Mesothelial cell of epicardium (in vitro differentiated cells): ENCODE results near the gene SDK1. TPM values are rescaled to one million over a fixed set of nuclear protein-coding genes. Genes with fewer than 3 reads are reported as not detected.

ENCODE experiments used
- DNase-seq, 2 experiments: peaks; one replicate each; pipeline ENCODE4 v3.0.0; 2021; ENCODE audit warnings: low spot score in 2 of 2; ENCODE audit not compliant: unreplicated experiment in 2 of 2
- H3K27ac Mint-ChIP-seq: 2 replicates; pipeline ENCODE4 v1.8.0; 2021; ENCODE audit warnings: mixed read lengths
- H3K27me3 Mint-ChIP-seq: 2 replicates; pipeline ENCODE4 v1.8.0; 2021; ENCODE audit warnings: low read depth, mixed read lengths
- H3K36me3 Mint-ChIP-seq: 2 replicates; pipeline ENCODE4 v1.8.0; 2021; ENCODE audit warnings: mixed read lengths
- H3K4me1 Mint-ChIP-seq: 2 replicates; pipeline ENCODE4 v1.8.0; 2021; ENCODE audit warnings: mixed read lengths
- H3K4me3 Mint-ChIP-seq: 2 replicates; pipeline ENCODE4 v1.8.0; 2021; ENCODE audit warnings: mild to moderate bottlenecking, moderate library complexity, mixed read lengths
- H3K9me3 Mint-ChIP-seq: 2 replicates; pipeline ENCODE4 v1.8.0; 2021; ENCODE audit warnings: mixed read lengths
- total RNA-seq: library from RNA; stranded (reverse); gene quantifications from 3 replicates; pipeline ENCODE4 v1.2.1, GENCODE V29; 2021
- TF ChIP-seq, protein P1 (sequence below): fragments of 200-600 bp; sonication (generic); IDR thresholded peaks from one replicate; pipeline ENCODE4 v1.5.0; 2021; ENCODE audit warnings: antibody characterized with exemption; ENCODE audit not compliant: unreplicated experiment

The SDK1 gene
- total RNA-seq, 1 donor from 2014 or later = 12.8 TPM

DNA sequence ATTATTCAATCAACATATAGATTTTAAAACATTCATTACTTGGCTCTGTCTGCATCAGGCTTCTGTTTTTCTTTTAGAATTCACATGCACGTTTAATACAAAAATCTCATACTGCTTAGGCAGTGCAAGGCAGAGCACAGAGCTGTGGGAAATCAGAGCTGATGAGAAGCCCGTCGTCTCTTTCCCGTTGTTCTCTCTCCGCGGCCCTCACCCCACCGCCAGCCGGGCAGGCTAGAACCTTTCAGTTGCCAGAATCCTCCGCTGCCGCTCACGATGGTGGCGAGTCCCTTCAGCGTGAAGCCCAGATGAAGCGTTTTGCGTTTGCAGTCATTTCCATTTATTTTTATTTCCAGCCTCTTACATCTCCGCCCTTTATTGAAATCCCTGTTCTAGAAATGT, 648.2 kb downstream of the SDK1 start:
- peaks cover 16% of the 10 kb centered on the region for H3K36me3 Mint-ChIP-seq
- H3K4me1 Mint-ChIP-seq = peaks cover 12% of the 10 kb centered on the region
- H3K27ac Mint-ChIP-seq = peak overlapping the region; percentile 59
- H3K4me3 Mint-ChIP-seq = no peak overlapping the region
- H3K9me3 Mint-ChIP-seq = peaks cover 10% of the 10 kb centered on the region
- H3K27me3 Mint-ChIP-seq = no peaks in the 10 kb centered on the region
- no peak for DNase-seq
- TF ChIP-seq, protein P1, sequence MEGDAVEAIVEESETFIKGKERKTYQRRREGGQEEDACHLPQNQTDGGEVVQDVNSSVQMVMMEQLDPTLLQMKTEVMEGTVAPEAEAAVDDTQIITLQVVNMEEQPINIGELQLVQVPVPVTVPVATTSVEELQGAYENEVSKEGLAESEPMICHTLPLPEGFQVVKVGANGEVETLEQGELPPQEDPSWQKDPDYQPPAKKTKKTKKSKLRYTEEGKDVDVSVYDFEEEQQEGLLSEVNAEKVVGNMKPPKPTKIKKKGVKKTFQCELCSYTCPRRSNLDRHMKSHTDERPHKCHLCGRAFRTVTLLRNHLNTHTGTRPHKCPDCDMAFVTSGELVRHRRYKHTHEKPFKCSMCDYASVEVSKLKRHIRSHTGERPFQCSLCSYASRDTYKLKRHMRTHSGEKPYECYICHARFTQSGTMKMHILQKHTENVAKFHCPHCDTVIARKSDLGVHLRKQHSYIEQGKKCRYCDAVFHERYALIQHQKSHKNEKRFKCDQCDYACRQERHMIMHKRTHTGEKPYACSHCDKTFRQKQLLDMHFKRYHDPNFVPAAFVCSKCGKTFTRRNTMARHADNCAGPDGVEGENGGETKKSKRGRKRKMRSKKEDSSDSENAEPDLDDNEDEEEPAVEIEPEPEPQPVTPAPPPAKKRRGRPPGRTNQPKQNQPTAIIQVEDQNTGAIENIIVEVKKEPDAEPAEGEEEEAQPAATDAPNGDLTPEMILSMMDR = no peak

DNA sequence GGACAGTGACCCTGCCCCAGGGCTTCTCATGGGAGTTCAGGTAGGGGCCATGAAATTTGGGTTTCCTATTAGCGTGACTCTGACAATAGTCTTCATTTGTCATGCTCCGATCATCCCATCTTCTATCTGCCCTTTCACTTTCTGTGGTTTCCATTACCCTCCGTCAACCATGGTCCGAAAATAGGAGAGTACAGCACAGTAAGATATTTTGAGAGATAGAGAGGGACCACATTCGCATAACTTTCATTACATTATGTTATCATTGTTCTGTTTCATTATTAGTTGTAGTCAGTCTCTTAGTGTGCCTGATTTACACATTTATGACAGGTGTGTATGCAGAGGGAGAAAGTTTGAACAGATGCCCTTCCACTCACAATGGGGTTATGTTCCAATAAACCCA, 649.2 kb downstream of the SDK1 start:
- Mint-ChIP-seq H3K27ac (no peak overlapping the region), H3K9me3 (peaks cover 2% of the 10 kb centered on the region), H3K4me3 (no peak overlapping the region), H3K27me3 (no peaks in the 10 kb centered on the region), H3K36me3 (peaks cover 12% of the 10 kb centered on the region), H3K4me1 (peaks cover 12% of the 10 kb centered on the region)
- TF ChIP-seq, protein P1 = no peak
- no peak for DNase-seq

DNA sequence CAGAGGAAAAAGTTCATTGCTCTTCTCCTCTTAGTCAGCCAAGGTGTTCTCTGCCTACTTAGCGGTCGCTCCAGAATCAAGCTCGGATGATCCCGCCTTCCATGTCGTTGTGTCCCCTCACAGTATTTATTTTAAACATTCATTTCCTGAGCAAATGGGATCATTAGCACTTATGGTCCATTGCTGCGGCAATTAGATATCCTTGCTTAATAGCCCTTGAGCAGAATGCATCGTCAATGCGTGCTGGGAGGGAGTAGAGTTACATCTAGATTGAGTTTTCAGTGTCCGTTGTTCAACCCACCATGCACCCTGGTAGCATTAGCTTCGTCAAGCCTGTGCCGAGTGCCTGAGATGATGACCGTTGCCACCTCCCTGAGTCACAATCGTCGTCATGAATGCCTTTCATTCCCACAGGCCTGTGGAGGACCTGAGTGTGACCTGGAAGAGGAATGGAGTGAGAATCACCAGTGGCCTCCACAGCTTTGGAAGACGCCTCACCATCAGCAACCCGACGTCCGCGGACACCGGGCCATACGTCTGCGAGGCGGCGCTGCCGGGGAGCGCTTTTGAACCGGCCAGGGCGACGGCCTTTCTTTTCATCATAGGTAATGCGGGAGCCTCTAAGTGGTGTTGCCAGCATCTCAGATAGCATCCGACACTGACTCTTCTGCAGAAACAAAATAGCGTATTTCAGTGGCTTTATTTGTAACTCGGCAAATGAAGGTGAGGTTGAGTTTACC, 650.4 kb downstream of the SDK1 start:
- H3K9me3 Mint-ChIP-seq = no peaks in the 10 kb centered on the region

DNA sequence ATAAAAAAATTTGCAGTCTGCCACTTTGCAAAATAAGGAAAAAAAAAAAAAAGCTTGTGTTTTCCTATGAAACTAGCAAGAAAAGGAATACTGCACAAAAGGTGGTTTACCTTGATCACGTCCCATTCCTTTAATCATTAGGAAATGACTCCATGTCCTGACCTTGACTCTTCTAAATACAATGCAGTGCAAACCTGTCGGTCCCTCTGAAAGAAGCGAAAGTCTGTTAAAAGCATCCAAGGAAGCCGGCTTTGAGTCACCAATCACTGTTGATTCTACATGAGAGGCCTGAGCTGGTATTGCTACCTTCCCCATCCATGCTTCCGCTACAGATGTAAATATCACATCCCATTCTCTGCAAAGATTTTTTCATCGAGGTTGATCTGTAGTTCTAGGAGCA, 652.1 kb downstream of the SDK1 start:
- TF ChIP-seq, protein P1 = no peak
- no peak overlapping the region for H3K4me3 Mint-ChIP-seq
- no peaks in the 10 kb centered on the region for H3K9me3 Mint-ChIP-seq
- H3K27ac Mint-ChIP-seq = no peak overlapping the region
- peaks cover 11% of the 10 kb centered on the region for H3K4me1 Mint-ChIP-seq
- peaks cover 10% of the 10 kb centered on the region for H3K36me3 Mint-ChIP-seq
- DNase-seq = no peak
- no peaks in the 10 kb centered on the region for H3K27me3 Mint-ChIP-seq

More for the DNA sequence above, 650.4 kb downstream of the SDK1 start:
- H3K4me1 Mint-ChIP-seq = peaks cover 12% of the 10 kb centered on the region
- peaks cover 10% of the 10 kb centered on the region for H3K36me3 Mint-ChIP-seq
- TF ChIP-seq, protein P1 = no peak
- H3K27me3 Mint-ChIP-seq = no peaks in the 10 kb centered on the region
- no peak for DNase-seq
- no peak overlapping the region for H3K27ac Mint-ChIP-seq
- no peak overlapping the region for H3K4me3 Mint-ChIP-seq

DNA sequence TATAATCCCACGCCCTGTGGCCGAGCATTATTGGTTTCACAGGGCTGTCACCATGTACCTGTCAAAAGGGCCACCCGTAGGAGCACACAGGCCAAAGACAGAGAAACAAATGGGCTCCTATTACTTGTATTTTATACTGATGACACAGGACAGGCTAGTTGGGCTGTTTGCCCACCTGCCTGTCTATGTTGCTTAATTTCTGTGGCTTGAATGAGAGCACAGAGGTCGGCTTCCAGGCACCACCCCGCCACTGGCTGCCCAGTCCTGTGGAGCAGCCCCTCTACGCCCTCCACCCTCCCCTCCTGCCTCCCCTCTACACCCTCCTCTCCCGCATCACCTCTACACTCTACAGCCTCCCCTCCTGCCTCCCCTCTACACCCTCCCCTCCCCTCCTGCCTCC, 652.9 kb downstream of the SDK1 start:
- DNase-seq = no peak
- Mint-ChIP-seq H3K27me3 (no peaks in the 10 kb centered on the region), H3K36me3 (peaks cover 10% of the 10 kb centered on the region), H3K9me3 (no peaks in the 10 kb centered on the region), H3K4me3 (no peak overlapping the region), H3K4me1 (peaks cover 6% of the 10 kb centered on the region), H3K27ac (no peak overlapping the region)
- TF ChIP-seq, protein P1 = no peak
